H1 (cell line): ENCODE measurements around the gene CDS2. TPM values are rescaled to one million over a fixed set of nuclear protein-coding genes. Genes with fewer than 3 reads are reported as not detected.

Experiments
- SP2 ChIP-seq: IDR thresholded peaks from 2 replicates; pipeline ENCODE4 v1.6.1; 2012; ENCODE audit warnings: mild to moderate bottlenecking, low read length, inconsistent platforms
- polyA plus RNA-seq, 7 experiments: library from polyadenylated mRNA; depleted of rRNA in 3 of 7; stranded (reverse) in 5 of 7; unstranded in 2 of 7; fragments of >200 nt in 5 of 7; fragments of 200-250 nt in 2 of 7; gene quantifications; 1 replicate in 5 of 7; 2 replicates in 1 of 7; 4 replicates in 1 of 7; pipeline versions ENCODE4 v1.2.1 to v1.2.3, GENCODE V29; 2011 to 2013; ENCODE audit warnings: missing spikeins in 2 of 7, mixed read lengths in 2 of 7
- total RNA-seq: library from RNA; stranded (reverse); fragmentation: NEBNext Ultra II Directional; extraction: Animal tissue kit (Norgen Biotek cat#: 25700); gene quantifications from 2 replicates; pipeline ENCODE4 v1.2.1, GENCODE V29; 2021

The CDS2 gene
- total and polyA plus RNA-seq, 2 of the 8 experiments (the other 6 are each of a cell fraction or from before 2014, with no cell fraction given) = 54.0 to 56.2 TPM

DNA sequence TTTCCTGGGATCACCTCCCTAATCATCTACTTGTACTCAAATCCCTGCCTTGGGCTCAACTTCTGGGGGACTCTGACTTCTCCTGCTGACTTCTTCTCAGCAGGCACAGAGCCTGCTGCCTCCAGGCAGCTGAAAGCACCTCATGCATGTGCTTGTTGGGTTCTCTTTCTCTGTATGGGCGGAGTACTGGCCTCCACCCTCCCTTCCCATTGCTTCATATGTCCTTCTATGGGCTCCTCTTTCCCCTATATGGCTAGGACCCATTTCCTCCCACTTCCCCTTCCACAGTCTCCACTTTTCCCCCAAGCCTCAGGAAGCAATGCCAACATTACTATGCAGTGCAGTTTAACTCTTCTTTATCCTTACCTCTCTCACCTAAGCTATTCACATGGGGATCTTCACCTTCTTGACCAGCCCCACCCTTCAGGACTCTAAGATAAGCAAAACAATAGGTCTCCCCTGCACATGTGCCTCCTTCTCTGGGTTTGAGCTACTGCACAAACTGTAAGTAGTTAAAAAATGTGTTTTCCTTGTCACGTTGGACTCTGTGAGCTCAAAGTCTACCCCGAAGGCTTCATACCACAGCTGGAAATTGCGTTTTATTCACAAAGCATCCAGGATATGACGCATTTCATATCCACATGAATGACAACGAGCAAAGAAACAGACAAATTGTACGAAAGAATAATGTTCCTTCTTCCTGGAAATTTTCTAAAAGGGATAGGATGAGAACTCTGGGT is 93.7 kb downstream of the CDS2 start (continued):
- no peak for TF ChIP-seq SP2
- TF ChIP-seq, all 59 proteins: peak for 0
